ENCODE data around the gene CCNQ.
"Not testable (repeated sequence)": the region's sequence is repeated elsewhere in the genome, so short reads cannot be mapped to it uniquely, and the experiment has no call there.

CCNQ gene

GRCh38 chrX:153621949-153622598 is 23.1 kb upstream of the CCNQ start:
- DNase-seq = no peak

- no peak for DNase-seq
Observed at GRCh38 chrX:153620576-153620975, 21.6 kb upstream of the CCNQ start.

- no peak for DNase-seq
Observed at GRCh38 chrX:153614818-153615217, 15.9 kb upstream of the CCNQ start.

- DNase-seq = no peak
Observed at GRCh38 chrX:153612413-153612812, 13.5 kb upstream of the CCNQ start.

GRCh38 chrX:153611298-153612095 is 12.6 kb upstream of the CCNQ start:
- no peak for DNase-seq

- no peak for DNase-seq
Observed at GRCh38 chrX:153610836-153611213, 11.9 kb upstream of the CCNQ start.

- peak; percentile 60 for DNase-seq
Observed at GRCh38 chrX:153609917-153610835, 11.2 kb upstream of the CCNQ start.

- no peak for DNase-seq
Observed at GRCh38 chrX:153608806-153609205, 9.9 kb upstream of the CCNQ start.

- no peak for DNase-seq
Observed at GRCh38 chrX:153608376-153608775, 9.4 kb upstream of the CCNQ start.

GRCh38 chrX:153606503-153606902 is 7.6 kb upstream of the CCNQ start:
- DNase-seq = no peak

GRCh38 chrX:153604666-153605380 is 5.9 kb upstream of the CCNQ start:
- DNase-seq = not testable (repeated sequence)

- DNase-seq = no peak
Observed at GRCh38 chrX:153603131-153603656, 4.3 kb upstream of the CCNQ start.

- no peak for DNase-seq
Observed at GRCh38 chrX:153602601-153603000, 3.7 kb upstream of the CCNQ start.

- no peak for DNase-seq
Observed at GRCh38 chrX:153601511-153602110, 2.7 kb upstream of the CCNQ start.

- no peak for DNase-seq
Observed at GRCh38 chrX:153600921-153601320, 2.0 kb upstream of the CCNQ start.

- no peak for DNase-seq
Observed at GRCh38 chrX:153600032-153600373, 1.1 kb upstream of the CCNQ start.

- DNase-seq = peak; percentile 90
Observed at GRCh38 chrX:153599192-153600031, 473 bp upstream of the CCNQ start.

- no peak for DNase-seq
Observed at GRCh38 chrX:153596981-153597750, 1.8 kb downstream of the CCNQ start.

- no peak for DNase-seq
Observed at GRCh38 chrX:153595859-153596857, 2.8 kb downstream of the CCNQ start.
